A549 (cell line): ENCODE results near the gene GORASP1. TPM values are rescaled to one million over a fixed set of nuclear protein-coding genes. Genes with fewer than 3 reads are reported as not detected.
A peak's percentile ranks its signal among the peaks of the same experiment; 100 is the strongest.

Source experiments
- ATAC-seq, 2 experiments: fragments of 200-7000 bp in 1 of 2; fragments of >200 bp in 1 of 2; cut with Nextera tagmentation in 1 of 2; cut with Tn5 transposase in 1 of 2; 3 replicates each; pipeline versions ENCODE4 v1.8.0 to v1.9.1; 2018 to 2020; ENCODE audit warnings: mild to moderate bottlenecking in 1 of 2, moderate library complexity in 1 of 2
- CTCF ChIA-PET: fragments of 300-600 bp; sonication (Branson Sonifier 250); formaldehyde crosslinking; extraction: SDS; loops from one replicate; lab custom pipeline; 2021; ENCODE audit warnings: antibody characterized with exemption, inconsistent platforms; lab: Yijun Ruan, JAX
- POLR2A ChIA-PET: fragments of 350-600 bp; formaldehyde crosslinking; extraction: SDS; loops from one replicate; lab custom pipeline; 2021; ENCODE audit warnings: antibody characterized with exemption, inconsistent platforms; lab: Yijun Ruan, JAX
- DNase-seq, 2 experiments: peaks; one replicate each; pipeline versions ENCODE4 v3.0.0 to v3.0.0-alpha.2; 2011 to 2016; ENCODE audit warnings: low read depth in 1 of 2, low spot score in 1 of 2
- FAIRE-seq: peaks from 2 replicates; lab custom pipeline; 2011; peaks lifted over from hg19 to GRCh38; lab: Jason Lieb, UNC
- H3K27ac ChIP-seq, 2 experiments: fragments of >200 bp; sonication (Bioruptor Twin); formaldehyde crosslinking; 3 replicates each; pipeline ENCODE4 v1.5.1; 2016 to 2017
- H3K4me1 ChIP-seq: fragments of >200 bp; sonication (Bioruptor Twin); formaldehyde crosslinking; 3 replicates; pipeline ENCODE4 v1.6.1; 2016
- H3K4me2 ChIP-seq: fragments of >200 bp; sonication (Bioruptor Twin); formaldehyde crosslinking; 3 replicates; pipeline ENCODE4 v1.6.1; 2016
- H3K4me3 ChIP-seq: fragments of >200 bp; sonication (Bioruptor Twin); formaldehyde crosslinking; 3 replicates; pipeline ENCODE4 v1.5.1; 2016
- H3K9me3 ChIP-seq: fragments of >200 bp; sonication (Bioruptor Twin); formaldehyde crosslinking; 3 replicates; pipeline ENCODE4 v1.6.1; 2016
- BHLHE40 ChIP-seq: IDR thresholded peaks from 2 replicates; pipeline ENCODE4 v1.6.1; 2012; ENCODE audit warnings: low read depth, low read length, inconsistent platforms
- CBX2 ChIP-seq: fragments of 200-600 bp; sonication (generic); IDR thresholded peaks from 2 replicates; pipeline ENCODE4 v1.6.1; 2016; ENCODE audit warnings: low read depth, mild to moderate bottlenecking, borderline replicate concordance
- CBX8 ChIP-seq: fragments of 200-600 bp; sonication (generic); IDR thresholded peaks from 2 replicates; pipeline ENCODE4 v1.6.1; 2016
- CHD4 ChIP-seq: fragments of 200-600 bp; sonication (generic); IDR thresholded peaks from 2 replicates; pipeline ENCODE4 v1.6.1; 2016; ENCODE audit warnings: antibody characterized with exemption, mild to moderate bottlenecking, borderline replicate concordance
- EHMT2 ChIP-seq: fragments of 200-600 bp; sonication (generic); IDR thresholded peaks from 2 replicates; pipeline ENCODE4 v1.6.1; 2016; ENCODE audit warnings: antibody characterized with exemption, low read depth, mild to moderate bottlenecking, moderate library complexity
- HEYL ChIP-seq: fragments of 250-450 bp; sonication (Bioruptor Pico); IDR thresholded peaks from 2 replicates; pipeline ENCODE4 v1.8.0; 2021; ENCODE audit warnings: mild to moderate bottlenecking, moderate library complexity
- HOXA7 ChIP-seq: fragments of 250-450 bp; sonication (Bioruptor Pico); IDR thresholded peaks from 2 replicates; pipeline ENCODE4 v1.5.0; 2020; ENCODE audit warnings: mild to moderate bottlenecking, moderate library complexity
- HOXB5 ChIP-seq: fragments of 250-450 bp; sonication (Bioruptor Pico); IDR thresholded peaks from 2 replicates; pipeline ENCODE4 v1.5.0; 2020; ENCODE audit warnings: mild to moderate bottlenecking, moderate library complexity
- JUN ChIP-seq, 2 experiments: fragments of >200 bp; sonication (Bioruptor Twin); formaldehyde crosslinking; IDR thresholded peaks; 2 replicates in 1 of 2; 3 replicates in 1 of 2; pipeline ENCODE4 v1.6.1; 2016 to 2017
- JUNB ChIP-seq: fragments of >200 bp; sonication (Bioruptor Twin); formaldehyde crosslinking; IDR thresholded peaks from 2 replicates; pipeline ENCODE4 v1.6.1; 2016
- KDM1A ChIP-seq: fragments of 200-600 bp; sonication (generic); IDR thresholded peaks from 2 replicates; pipeline ENCODE4 v1.6.1; 2016; ENCODE audit warnings: low read depth, mild to moderate bottlenecking
- MAFK ChIP-seq: fragments of 450-650 bp; IDR thresholded peaks from 2 replicates; pipeline ENCODE4 v1.6.1; 2014; ENCODE audit not compliant: partially characterized antibody
- RCOR1 ChIP-seq: fragments of 150-350 bp; IDR thresholded peaks from 2 replicates; pipeline ENCODE4 v1.6.1; 2014; ENCODE audit warnings: antibody characterized with exemption, low read length, low read depth
- RNF2 ChIP-seq: fragments of 200-600 bp; sonication (generic); IDR thresholded peaks from 2 replicates; pipeline ENCODE4 v1.6.1; 2016; ENCODE audit warnings: low read depth, mild to moderate bottlenecking, antibody characterized with exemption, moderate library complexity, borderline replicate concordance
- SMC3 ChIP-seq: fragments of >200 bp; sonication (Bioruptor Twin); formaldehyde crosslinking; IDR thresholded peaks from 3 replicates; pipeline ENCODE4 v1.6.1; 2018; ENCODE audit warnings: inconsistent platforms
- SREBF2 ChIP-seq: fragments of 450-650 bp; IDR thresholded peaks from 2 replicates; pipeline ENCODE4 v1.6.1; 2014; ENCODE audit warnings: mild to moderate bottlenecking, moderate library complexity
- TFCP2L1 ChIP-seq: fragments of 250-450 bp; sonication (Bioruptor Pico); IDR thresholded peaks from 2 replicates; pipeline ENCODE4 v1.5.0; 2021; ENCODE audit warnings: mild to moderate bottlenecking
- ZFP36 ChIP-seq: fragments of 450-650 bp; IDR thresholded peaks from 2 replicates; pipeline ENCODE4 v1.6.1; 2014; ENCODE audit warnings: borderline replicate concordance; ENCODE audit not compliant: partially characterized antibody
- WGBS: methylation state at CpG from one replicate; pipeline ENCODE4 v1.1.6; 2017; ENCODE audit errors: missing lambda C conversion rate; 5-methylcytosine and 5-hydroxymethylcytosine counted together
- polyA plus RNA-seq, 4 experiments: library from polyadenylated mRNA; depleted of rRNA in 3 of 4; stranded (reverse); fragments of >200 nt; fragmentation: RNase III in 1 of 4; extraction: RNeasy Plus Mini Kit Qiagen cat#74134 plus additional on column Dnase treatment in 1 of 4; gene quantifications; 2 replicates in 3 of 4; 3 replicates in 1 of 4; pipeline ENCODE4 v1.2.3, GENCODE V29; 2011 to 2017
- TF ChIP-seq, protein P1 (sequence below): fragments of 450-650 bp; IDR thresholded peaks from 2 replicates; pipeline ENCODE4 v1.6.1; 2014; ENCODE audit warnings: antibody characterized with exemption
- TF ChIP-seq, protein P2 (sequence below): fragments of 250-450 bp; sonication (Bioruptor Pico); IDR thresholded peaks from 2 replicates; pipeline ENCODE4 v1.5.0; 2020; ENCODE audit warnings: low read depth, mild to moderate bottlenecking, moderate library complexity
- TF ChIP-seq, protein P3 (sequence below): fragments of >200 bp; sonication (Bioruptor Twin); formaldehyde crosslinking; IDR thresholded peaks from 3 replicates; pipeline ENCODE4 v1.6.1; 2016

GORASP1 gene
- polyA plus RNA-seq, 2 of the 4 experiments (the other 2 are of a cell fraction) = 30.3 to 32.3 TPM

DNA sequence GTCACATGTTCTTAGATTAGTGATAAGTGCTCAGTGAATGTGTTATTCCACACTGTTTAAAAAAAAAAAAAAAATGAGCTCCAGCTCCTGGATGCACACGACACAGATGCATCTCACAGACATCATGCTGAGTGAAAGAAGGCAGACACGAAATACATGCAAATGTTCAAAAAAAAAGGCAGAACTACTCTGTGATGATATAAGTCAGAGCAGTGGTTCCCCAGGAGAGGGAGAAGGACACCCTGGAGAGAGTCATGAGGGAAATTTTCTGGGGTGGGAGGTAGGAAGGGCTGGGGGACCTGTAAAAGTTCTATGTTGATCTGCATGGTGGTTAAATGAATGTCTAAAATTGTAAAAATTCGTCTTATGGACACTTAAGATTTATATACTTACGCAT, 41.6 kb upstream of the GORASP1 start:
- WGBS = 56% methylated on average over 4 of the region's 4 CpGs
- ChIA-PET POLR2A (interaction anchor here (1.6 kb wide), 1 partner anchor 29 kb away, joined by 9 read pairs; no protein-coding TSS in a partner anchor), CTCF (interaction anchor here (1.2 to 2.4 kb wide), 2 partner anchors 12 to 35 kb away, joined by 3 to 7 read pairs; no protein-coding TSS in a partner anchor)
- no peaks in the 10 kb centered on the region for H3K9me3 ChIP-seq
- ATAC-seq (no peak), DNase-seq (no peak), FAIRE-seq (no peak)
- H3K4me3 ChIP-seq = no peak overlapping the region
- H3K4me1 ChIP-seq = peaks cover 60% of the 10 kb centered on the region
- TF ChIP-seq CBX2 (no peak), BHLHE40 (no peak), CBX8 (no peak)
- TF ChIP-seq, protein P1, sequence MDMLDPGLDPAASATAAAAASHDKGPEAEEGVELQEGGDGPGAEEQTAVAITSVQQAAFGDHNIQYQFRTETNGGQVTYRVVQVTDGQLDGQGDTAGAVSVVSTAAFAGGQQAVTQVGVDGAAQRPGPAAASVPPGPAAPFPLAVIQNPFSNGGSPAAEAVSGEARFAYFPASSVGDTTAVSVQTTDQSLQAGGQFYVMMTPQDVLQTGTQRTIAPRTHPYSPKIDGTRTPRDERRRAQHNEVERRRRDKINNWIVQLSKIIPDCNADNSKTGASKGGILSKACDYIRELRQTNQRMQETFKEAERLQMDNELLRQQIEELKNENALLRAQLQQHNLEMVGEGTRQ = no peak
- TF ChIP-seq, protein P2, sequence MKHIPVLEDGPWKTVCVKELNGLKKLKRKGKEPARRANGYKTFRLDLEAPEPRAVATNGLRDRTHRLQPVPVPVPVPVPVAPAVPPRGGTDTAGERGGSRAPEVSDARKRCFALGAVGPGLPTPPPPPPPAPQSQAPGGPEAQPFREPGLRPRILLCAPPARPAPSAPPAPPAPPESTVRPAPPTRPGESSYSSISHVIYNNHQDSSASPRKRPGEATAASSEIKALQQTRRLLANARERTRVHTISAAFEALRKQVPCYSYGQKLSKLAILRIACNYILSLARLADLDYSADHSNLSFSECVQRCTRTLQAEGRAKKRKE (CRISPR knock-in tag) = no peak
- H3K27ac ChIP-seq = peak overlapping the region; percentile 94 to 96
- peak overlapping the region; percentile 99 for H3K4me2 ChIP-seq

DNA sequence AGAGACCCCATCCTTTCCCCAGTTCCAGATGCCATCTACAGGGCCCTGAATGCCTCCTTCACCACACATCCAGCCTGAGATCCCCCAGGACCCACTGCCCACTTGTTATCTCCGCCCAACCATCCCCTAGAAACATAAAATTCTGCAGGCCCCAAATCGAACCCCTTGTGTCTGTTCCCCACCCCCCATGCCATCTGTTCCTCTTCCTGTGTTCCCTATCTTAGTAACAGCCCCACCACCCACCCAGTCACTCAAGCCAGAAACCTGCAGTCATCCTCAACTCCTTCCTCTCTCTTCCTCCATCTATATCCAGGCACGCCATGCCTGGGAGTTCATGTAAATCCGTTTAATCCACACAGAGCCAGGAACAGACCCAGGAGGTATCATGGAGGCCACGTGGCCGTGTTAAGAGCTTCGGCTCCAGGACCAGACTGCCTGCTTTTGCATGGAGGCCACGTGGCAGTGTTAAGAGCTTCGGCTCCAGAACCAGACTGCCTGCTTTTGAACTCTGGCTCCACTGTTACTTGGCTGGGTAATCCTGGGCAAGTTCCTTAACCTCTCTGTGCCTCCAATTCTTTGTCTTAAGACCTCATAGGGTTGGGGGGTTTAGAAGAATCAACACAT, 41.1 kb upstream of the GORASP1 start:
- H3K4me3 ChIP-seq = 0 out of 3 replicates have a peak overlapping the region, but pooled peaks have one; percentile 18
- ChIA-PET CTCF (interaction anchor here (1.2 to 2.4 kb wide), 2 partner anchors 12 to 36 kb away, joined by 3 to 7 read pairs; no protein-coding TSS in a partner anchor), POLR2A (no interaction called here)
- H3K4me2 ChIP-seq = peak overlapping the region; percentile 99
- 69% methylated on average over 7 of the region's 9 CpGs for WGBS
- ATAC-seq (no peak), FAIRE-seq (no peak), DNase-seq (no peak)
- H3K27ac ChIP-seq = peak overlapping the region; percentile 94 to 96
- no peak for TF ChIP-seq HOXB5
- TF ChIP-seq, protein P3, sequence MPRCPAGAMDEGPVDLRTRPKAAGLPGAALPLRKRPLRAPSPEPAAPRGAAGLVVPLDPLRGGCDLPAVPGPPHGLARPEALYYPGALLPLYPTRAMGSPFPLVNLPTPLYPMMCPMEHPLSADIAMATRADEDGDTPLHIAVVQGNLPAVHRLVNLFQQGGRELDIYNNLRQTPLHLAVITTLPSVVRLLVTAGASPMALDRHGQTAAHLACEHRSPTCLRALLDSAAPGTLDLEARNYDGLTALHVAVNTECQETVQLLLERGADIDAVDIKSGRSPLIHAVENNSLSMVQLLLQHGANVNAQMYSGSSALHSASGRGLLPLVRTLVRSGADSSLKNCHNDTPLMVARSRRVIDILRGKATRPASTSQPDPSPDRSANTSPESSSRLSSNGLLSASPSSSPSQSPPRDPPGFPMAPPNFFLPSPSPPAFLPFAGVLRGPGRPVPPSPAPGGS = no peak
- TF ChIP-seq MAFK = no peak
- peaks cover 60% of the 10 kb centered on the region for H3K4me1 ChIP-seq
- H3K9me3 ChIP-seq = no peaks in the 10 kb centered on the region

DNA sequence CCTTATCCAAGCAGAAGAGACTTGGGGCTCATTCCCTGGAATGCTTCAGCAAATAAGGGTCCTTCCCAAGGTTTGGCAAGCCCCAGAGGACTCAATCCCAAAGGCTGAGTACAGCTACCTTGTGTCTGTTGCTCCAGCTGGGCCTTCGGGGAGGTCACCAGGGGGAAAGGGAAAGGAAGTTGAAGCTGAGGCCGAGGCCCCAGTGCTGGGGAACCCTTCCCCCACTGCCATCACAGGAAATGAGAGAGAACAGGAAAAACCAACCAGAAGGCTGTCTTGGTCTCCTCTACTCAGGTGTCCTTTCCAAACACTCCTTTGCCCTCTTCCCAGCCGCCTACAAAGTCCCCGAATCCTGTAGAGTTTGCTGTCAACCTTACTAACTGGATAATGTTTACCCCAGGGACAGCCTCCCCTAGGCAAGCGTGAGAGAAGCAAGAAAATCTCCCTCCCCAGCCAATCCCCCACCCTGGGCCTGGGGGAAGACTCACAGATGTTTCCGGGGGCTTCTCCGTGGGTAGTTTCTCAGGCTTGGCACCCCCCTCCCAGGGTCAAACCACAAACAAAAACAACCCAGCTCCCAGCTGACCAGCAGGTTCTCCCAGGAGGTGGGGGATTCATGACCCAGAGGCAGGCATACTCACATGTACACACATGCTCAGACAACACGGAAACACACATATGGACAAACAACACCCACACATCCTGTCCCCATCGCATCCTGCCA, 40.4 kb upstream of the GORASP1 start:
- H3K27ac ChIP-seq = peak overlapping the region; percentile 94 to 96
- no peaks in the 10 kb centered on the region for H3K9me3 ChIP-seq
- TF ChIP-seq KDM1A = no peak
- ATAC-seq (no peak), DNase-seq (no peak), FAIRE-seq (no peak)
- peaks cover 65% of the 10 kb centered on the region for H3K4me1 ChIP-seq
- H3K4me2 ChIP-seq = peak overlapping the region; percentile 99
- POLR2A ChIA-PET = interaction anchor here (1.0 kb wide), 1 partner anchor 30 kb away, joined by 3 read pairs; no protein-coding TSS in a partner anchor
- CTCF ChIA-PET = interaction anchor here (1.2 to 2.5 kb wide), 2 partner anchors 36 to 40 kb away, joined by 3 to 8 read pairs; partner anchors contain the start of genes GORASP1 and TTC21A
- peak overlapping the region; percentile 18; the same call in 2 of the 3 replicates for H3K4me3 ChIP-seq
- WGBS = 40% methylated on average over 9 of the region's 9 CpGs

DNA sequence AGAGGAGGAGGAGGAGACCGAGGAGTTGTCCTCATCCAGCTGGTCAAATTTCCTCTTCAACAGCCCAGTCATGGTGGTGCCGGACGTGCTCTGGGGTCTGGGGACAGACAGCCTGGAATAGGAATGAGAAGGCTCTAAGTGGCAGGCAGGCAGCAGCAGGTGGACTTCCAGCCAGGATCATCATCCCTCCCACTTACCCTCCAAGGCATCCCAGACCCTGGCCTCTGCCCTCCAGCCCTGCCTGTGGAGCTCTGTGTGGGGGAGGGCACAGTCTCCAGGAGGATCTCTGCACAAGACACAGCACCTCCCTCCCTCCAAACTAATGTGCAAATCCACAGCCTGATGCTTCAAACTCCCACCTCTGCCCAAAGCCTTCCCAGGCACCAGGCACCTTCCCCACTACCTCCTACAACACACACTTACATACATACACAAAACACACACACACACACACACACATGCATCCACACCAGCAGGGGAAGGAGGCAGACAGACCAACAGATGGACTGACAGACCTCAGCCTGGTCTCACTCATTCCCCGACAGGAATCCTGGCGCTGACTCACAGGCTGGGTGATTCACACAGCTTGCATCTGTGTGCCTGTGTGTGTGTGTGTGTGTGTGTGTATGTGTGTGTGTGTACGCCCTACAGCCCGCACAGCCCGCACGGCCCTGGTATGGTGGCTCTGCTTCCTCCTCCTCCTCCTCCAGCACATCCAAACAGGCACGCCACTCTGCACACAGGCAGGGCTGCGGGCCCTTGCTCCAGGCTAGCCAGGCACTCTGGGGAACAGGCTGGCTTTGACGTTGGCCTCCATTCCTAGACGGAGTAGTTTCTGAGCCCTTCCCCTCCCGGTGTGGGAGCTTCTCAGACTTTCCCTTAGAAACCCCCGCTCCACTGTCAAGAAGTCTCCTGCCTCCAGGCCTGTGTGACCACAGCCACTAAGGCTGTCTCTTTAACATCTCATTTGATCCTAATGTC, 39.5 kb upstream of the GORASP1 start:
- POLR2A ChIA-PET = interaction anchor here (0.9 to 1.4 kb wide), 4 partner anchors 21 to 39 kb away, joined by 3 to 4 read pairs (median 3); partner anchors contain the start of genes GORASP1 and TTC21A
- TF ChIP-seq JUNB (peak; percentile 90), RCOR1 (no peak), HOXA7 (no peak), EHMT2 (no peak), CHD4 (no peak), RNF2 (no peak), SMC3 (peak; percentile 47; the same call in 2 of the 3 replicates), HEYL (CRISPR knock-in tag) (no peak), TFCP2L1 (CRISPR knock-in tag) (no peak), ZFP36 (no peak), JUN (IDR thresholded peaks at IDR 0.05) (peak in 1 of 2 experiments; percentile 77; a peak in 3 of 5 replicates), SREBF2 (no peak), CBX8 (no peak), HOXB5 (no peak)
- TF ChIP-seq, protein P3 = peak; percentile 49; the same call in 1 of the 3 replicates

More for the DNA sequence above, 39.5 kb upstream of the GORASP1 start:
- H3K27ac ChIP-seq = peak overlapping the region; percentile 94 to 96
- H3K9me3 ChIP-seq = no peaks in the 10 kb centered on the region
- FAIRE-seq = no peak
- H3K4me2 ChIP-seq = peak overlapping the region; percentile 99
- CTCF ChIA-PET = interaction anchor here (0.8 to 2.5 kb wide), 6 partner anchors 31 to 145 kb away, joined by 3 to 8 read pairs (median 6); partner anchors contain the start of genes GORASP1 and TTC21A
- H3K4me3 ChIP-seq = peak overlapping the region; percentile 18; the same call in 2 of the 3 replicates
- peak; percentile 71 to 91 for DNase-seq
- 23% methylated on average over 13 of the region's 15 CpGs for WGBS
- peaks cover 71% of the 10 kb centered on the region for H3K4me1 ChIP-seq
- peak; percentile 57 to 67 for ATAC-seq
